ENCODE data around the gene VPS33A. TPM values are rescaled to one million over a fixed set of nuclear protein-coding genes. Genes with fewer than 3 reads are reported as not detected.

Gene VPS33A
- total RNA-seq, 1 donor from 2014 or later: 34.3 TPM

DNA sequence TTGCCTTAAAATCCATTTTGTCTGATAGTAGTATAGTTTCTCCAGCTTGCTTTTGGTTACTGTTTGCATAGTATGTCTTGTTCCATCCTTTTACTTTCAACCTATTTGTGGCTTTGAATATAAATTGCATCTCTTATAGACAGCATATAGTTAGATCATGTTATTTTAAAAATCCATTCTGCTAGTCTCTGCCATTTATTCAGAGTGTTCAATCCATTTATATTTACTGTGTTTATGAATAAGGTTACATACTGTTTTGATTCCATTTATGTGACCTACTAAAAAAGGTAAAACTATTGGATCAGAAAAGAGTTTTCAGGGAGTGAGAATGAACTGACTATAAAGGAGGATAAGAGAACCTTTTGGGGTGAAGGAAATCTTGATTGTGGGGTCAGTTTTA, 29.6 kb upstream of the VPS33A start:
- Histone ChIP-seq H4K20me1 (ENCODE audit: insufficient read depth, low read length) (no peaks in the 10 kb centered on the region), H3K4me2 (ENCODE audit: low read length) (no peak overlapping the region), H2AFZ (ENCODE audit: low read depth, low read length) (no peak overlapping the region), H3K4me3 (ENCODE audit: insufficient read depth, low read depth, low read length) (no peak overlapping the region), H3K9ac (ENCODE audit: low read length) (no peak overlapping the region), H3K27me3 (ENCODE audit: insufficient read depth, low read length) (no peaks in the 10 kb centered on the region), H3K9me3 (ENCODE audit: insufficient read depth, low read depth, low read length) (no peaks in the 10 kb centered on the region), H3K4me1 (ENCODE audit: insufficient read depth, low read length) (no peaks in the 10 kb centered on the region), H3K79me2 (ENCODE audit: insufficient read depth, low read length) (no peaks in the 10 kb centered on the region), H3K27ac (ENCODE audit: low read depth, low read length) (no peak overlapping the region), H3K36me3 (ENCODE audit: insufficient read depth, low read length) (peaks cover 21% of the 10 kb centered on the region)
- no peak overlapping the region for H3K4me3 Mint-ChIP-seq (ENCODE audit: unreplicated experiment)
- peaks cover 14% of the 10 kb centered on the region for H3K36me3 Mint-ChIP-seq (ENCODE audit: low read depth, unreplicated experiment)
- H3K27me3 Mint-ChIP-seq (ENCODE audit: low read depth, unreplicated experiment): no peaks in the 10 kb centered on the region
- H3K9me3 Mint-ChIP-seq (ENCODE audit: unreplicated experiment): no peaks in the 10 kb centered on the region
- TF ChIP-seq, protein P1, sequence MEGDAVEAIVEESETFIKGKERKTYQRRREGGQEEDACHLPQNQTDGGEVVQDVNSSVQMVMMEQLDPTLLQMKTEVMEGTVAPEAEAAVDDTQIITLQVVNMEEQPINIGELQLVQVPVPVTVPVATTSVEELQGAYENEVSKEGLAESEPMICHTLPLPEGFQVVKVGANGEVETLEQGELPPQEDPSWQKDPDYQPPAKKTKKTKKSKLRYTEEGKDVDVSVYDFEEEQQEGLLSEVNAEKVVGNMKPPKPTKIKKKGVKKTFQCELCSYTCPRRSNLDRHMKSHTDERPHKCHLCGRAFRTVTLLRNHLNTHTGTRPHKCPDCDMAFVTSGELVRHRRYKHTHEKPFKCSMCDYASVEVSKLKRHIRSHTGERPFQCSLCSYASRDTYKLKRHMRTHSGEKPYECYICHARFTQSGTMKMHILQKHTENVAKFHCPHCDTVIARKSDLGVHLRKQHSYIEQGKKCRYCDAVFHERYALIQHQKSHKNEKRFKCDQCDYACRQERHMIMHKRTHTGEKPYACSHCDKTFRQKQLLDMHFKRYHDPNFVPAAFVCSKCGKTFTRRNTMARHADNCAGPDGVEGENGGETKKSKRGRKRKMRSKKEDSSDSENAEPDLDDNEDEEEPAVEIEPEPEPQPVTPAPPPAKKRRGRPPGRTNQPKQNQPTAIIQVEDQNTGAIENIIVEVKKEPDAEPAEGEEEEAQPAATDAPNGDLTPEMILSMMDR (IDR thresholded peaks at IDR 0.05; ENCODE audit: insufficient read depth, low read depth, low read length): no peak
- TF ChIP-seq EZH2 (IDR thresholded peaks at IDR 0.05; ENCODE audit: insufficient read depth, low read length): no peak
- DNase-seq (ENCODE audit: low read depth) (no peak), FAIRE-seq (no peak)
- no peaks in the 10 kb centered on the region for H3K4me1 Mint-ChIP-seq (ENCODE audit: low read depth, unreplicated experiment)
- no peak overlapping the region for H3K27ac Mint-ChIP-seq (ENCODE audit: unreplicated experiment)

DNA sequence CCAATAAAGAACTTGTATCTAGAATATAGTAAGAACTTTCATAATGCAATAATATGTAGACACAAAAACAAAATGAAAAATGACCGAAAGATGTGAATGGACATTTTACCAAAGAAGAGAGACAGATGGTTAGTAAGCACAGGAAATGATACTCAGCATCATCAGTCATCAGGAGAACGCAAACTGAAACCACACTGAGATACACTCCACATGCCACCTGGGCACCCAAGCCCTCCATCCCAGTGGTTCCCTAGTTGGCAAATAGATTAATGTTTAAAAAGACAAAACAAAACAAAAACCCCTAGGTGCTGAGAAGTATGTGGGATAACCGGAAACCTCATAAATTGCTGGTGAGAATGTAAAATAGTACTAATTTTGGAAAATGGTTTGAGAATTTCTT, 26.8 kb upstream of the VPS33A start:
- Mint-ChIP-seq H3K27ac (ENCODE audit: unreplicated experiment) (no peak overlapping the region), H3K36me3 (ENCODE audit: low read depth, unreplicated experiment) (peaks cover 11% of the 10 kb centered on the region), H3K4me3 (ENCODE audit: unreplicated experiment) (no peak overlapping the region), H3K9me3 (ENCODE audit: unreplicated experiment) (no peaks in the 10 kb centered on the region), H3K27me3 (ENCODE audit: low read depth, unreplicated experiment) (no peaks in the 10 kb centered on the region), H3K4me1 (ENCODE audit: low read depth, unreplicated experiment) (peaks cover 2% of the 10 kb centered on the region)
- Histone ChIP-seq H3K9ac (ENCODE audit: low read length) (no peak overlapping the region), H3K4me3 (ENCODE audit: insufficient read depth, low read depth, low read length) (no peak overlapping the region), H2AFZ (ENCODE audit: low read depth, low read length) (no peak overlapping the region), H3K27ac (ENCODE audit: low read depth, low read length) (no peak overlapping the region), H3K4me2 (ENCODE audit: low read length) (no peak overlapping the region), H3K9me3 (ENCODE audit: insufficient read depth, low read depth, low read length) (no peaks in the 10 kb centered on the region), H4K20me1 (ENCODE audit: insufficient read depth, low read length) (no peaks in the 10 kb centered on the region), H3K27me3 (ENCODE audit: insufficient read depth, low read length) (no peaks in the 10 kb centered on the region), H3K36me3 (ENCODE audit: insufficient read depth, low read length) (peaks cover 16% of the 10 kb centered on the region), H3K4me1 (ENCODE audit: insufficient read depth, low read length) (no peaks in the 10 kb centered on the region), H3K79me2 (ENCODE audit: insufficient read depth, low read length) (no peaks in the 10 kb centered on the region)
- DNase-seq (ENCODE audit: low read depth) (no peak), FAIRE-seq (no peak)
- TF ChIP-seq, protein P1 (IDR thresholded peaks at IDR 0.05; ENCODE audit: insufficient read depth, low read depth, low read length): no peak
- TF ChIP-seq EZH2 (IDR thresholded peaks at IDR 0.05; ENCODE audit: insufficient read depth, low read length): no peak

DNA sequence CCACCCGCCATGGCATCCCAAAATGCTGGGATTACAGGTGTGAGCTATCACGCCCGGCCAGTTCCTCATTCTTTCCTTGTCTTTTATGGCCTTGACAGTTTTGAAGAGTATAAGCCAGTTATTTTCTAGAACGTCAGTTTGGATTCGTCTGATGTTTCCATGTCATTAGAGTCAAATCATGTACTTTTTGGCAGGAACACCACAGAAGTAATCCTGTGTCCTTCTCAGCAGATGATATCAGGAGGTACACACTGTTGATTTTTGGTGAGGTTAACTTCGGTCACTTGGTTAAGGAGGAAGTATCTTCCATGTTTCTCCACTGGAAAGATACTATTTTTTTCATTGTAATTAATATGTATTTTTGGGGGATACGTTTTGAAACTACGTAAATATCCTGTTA, 25.1 kb upstream of the VPS33A start:
- Mint-ChIP-seq H3K27me3 (ENCODE audit: low read depth, unreplicated experiment) (no peaks in the 10 kb centered on the region), H3K27ac (ENCODE audit: unreplicated experiment) (no peak overlapping the region), H3K4me3 (ENCODE audit: unreplicated experiment) (no peak overlapping the region), H3K9me3 (ENCODE audit: unreplicated experiment) (no peaks in the 10 kb centered on the region), H3K36me3 (ENCODE audit: low read depth, unreplicated experiment) (peaks cover 8% of the 10 kb centered on the region), H3K4me1 (ENCODE audit: low read depth, unreplicated experiment) (peaks cover 2% of the 10 kb centered on the region)
- TF ChIP-seq EZH2 (IDR thresholded peaks at IDR 0.05; ENCODE audit: insufficient read depth, low read length): no peak
- TF ChIP-seq, protein P1 (IDR thresholded peaks at IDR 0.05; ENCODE audit: insufficient read depth, low read depth, low read length): no peak
- Histone ChIP-seq H3K4me1 (ENCODE audit: insufficient read depth, low read length) (no peaks in the 10 kb centered on the region), H3K27ac (ENCODE audit: low read depth, low read length) (no peak overlapping the region), H3K79me2 (ENCODE audit: insufficient read depth, low read length) (no peaks in the 10 kb centered on the region), H3K9me3 (ENCODE audit: insufficient read depth, low read depth, low read length) (no peaks in the 10 kb centered on the region), H3K9ac (ENCODE audit: low read length) (no peak overlapping the region), H3K4me3 (ENCODE audit: insufficient read depth, low read depth, low read length) (no peak overlapping the region), H3K27me3 (ENCODE audit: insufficient read depth, low read length) (no peaks in the 10 kb centered on the region), H2AFZ (ENCODE audit: low read depth, low read length) (no peak overlapping the region), H3K36me3 (ENCODE audit: insufficient read depth, low read length) (peaks cover 4% of the 10 kb centered on the region), H3K4me2 (ENCODE audit: low read length) (no peak overlapping the region), H4K20me1 (ENCODE audit: insufficient read depth, low read length) (no peaks in the 10 kb centered on the region)
- FAIRE-seq (no peak), DNase-seq (ENCODE audit: low read depth) (no peak)

All from astrocyte (in vitro differentiated cells and primary cell).